ENCODE results near the gene RBM4. TPM values are rescaled to one million over a fixed set of nuclear protein-coding genes. Genes with fewer than 3 reads are reported as not detected.

RBM4 gene
- total and polyA plus RNA-seq, 9 of the 15 experiments (the other 6 are each of a cell fraction or from before 2014, with no cell fraction given), result 81.6 to 233 (median 122) TPM

DNA sequence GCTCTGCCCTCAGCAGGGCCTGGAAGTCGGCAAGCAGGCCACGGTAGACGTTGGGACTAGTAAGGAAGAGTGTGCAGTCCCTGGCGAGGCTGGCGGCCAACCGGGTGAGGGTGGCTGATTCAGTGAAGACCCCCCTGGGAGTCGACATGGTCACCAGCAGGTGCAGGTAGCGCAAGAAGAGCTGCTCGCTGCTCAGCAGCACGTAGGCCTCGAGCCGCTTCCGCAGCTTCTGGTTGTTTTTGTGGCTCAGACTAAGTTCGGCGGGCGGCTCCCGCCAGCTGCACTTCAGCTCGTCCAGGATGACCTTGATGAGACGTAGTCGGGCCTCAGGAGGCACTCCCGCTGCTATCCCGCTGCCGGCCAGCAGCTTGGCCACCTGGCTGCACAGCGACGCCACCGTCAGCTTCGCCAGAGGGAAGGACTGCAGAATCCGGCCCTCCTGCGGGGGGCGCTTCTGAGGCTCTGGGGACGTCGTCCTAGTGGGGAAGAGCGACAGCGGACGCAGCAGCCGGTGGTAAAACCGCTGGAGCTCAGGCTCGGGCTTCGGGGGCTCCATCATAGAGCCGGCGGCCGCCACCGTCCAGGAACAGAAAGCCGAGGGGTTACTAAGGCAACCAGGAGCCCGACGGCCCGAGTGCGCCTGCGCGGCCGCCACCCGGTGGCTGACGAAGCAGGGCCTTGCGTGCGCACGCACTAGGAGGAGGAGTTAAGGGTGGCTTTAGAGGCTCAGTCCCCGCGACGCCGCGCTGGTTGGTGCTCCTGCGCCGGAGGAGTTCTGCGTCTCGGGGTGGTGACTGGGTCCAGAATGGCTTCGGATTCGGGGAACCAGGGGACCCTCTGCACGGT, 45.8 kb upstream of the RBM4 start, which contains the start of the genes CCDC87 and CCS (continued):
- TF ChIP-seq CREM (IDR thresholded peaks at IDR 0.05; ENCODE audit: low read depth) (peak; percentile 46), CBX1 (IDR thresholded peaks at IDR 0.05; ENCODE audit: low read depth) (0 out of 2 replicates have a peak, but pooled peaks have one; percentile 73), L3MBTL2 (IDR thresholded peaks at IDR 0.05) (peak; percentile 94), POLR2AphosphoS5 (IDR thresholded peaks at IDR 0.05; ENCODE audit: control insufficient read depth, insufficient read depth, low read depth, low read length) (peak; percentile 79), PHF21A (IDR thresholded peaks at IDR 0.05; ENCODE audit: borderline replicate concordance, low read depth) (peak; percentile 31; the same call in 1 of the 2 replicates), BRF1 (IDR thresholded peaks at IDR 0.05; ENCODE audit: borderline replicate concordance, extremely low read depth, insufficient read length) (no peak), HIVEP1 (CRISPR knock-in tag; IDR thresholded peaks at IDR 0.05) (no peak), CREB1 (IDR thresholded peaks at IDR 0.05) (peak; percentile 60), CREB1 (CRISPR knock-in tag; IDR thresholded peaks at IDR 0.05) (peak; percentile 83), RBM34 (IDR thresholded peaks at IDR 0.05; ENCODE audit: borderline replicate concordance, insufficient read depth, low read length) (no peak), SIN3A (IDR thresholded peaks at IDR 0.05; ENCODE audit: borderline replicate concordance in 2 of 2, control insufficient read depth in 1 of 2, low read depth in 2 of 2, low read length in 2 of 2) (peak; percentile 59 to 79; a peak in 2 of 4 replicates)
- TF ChIP-seq, protein P1, sequence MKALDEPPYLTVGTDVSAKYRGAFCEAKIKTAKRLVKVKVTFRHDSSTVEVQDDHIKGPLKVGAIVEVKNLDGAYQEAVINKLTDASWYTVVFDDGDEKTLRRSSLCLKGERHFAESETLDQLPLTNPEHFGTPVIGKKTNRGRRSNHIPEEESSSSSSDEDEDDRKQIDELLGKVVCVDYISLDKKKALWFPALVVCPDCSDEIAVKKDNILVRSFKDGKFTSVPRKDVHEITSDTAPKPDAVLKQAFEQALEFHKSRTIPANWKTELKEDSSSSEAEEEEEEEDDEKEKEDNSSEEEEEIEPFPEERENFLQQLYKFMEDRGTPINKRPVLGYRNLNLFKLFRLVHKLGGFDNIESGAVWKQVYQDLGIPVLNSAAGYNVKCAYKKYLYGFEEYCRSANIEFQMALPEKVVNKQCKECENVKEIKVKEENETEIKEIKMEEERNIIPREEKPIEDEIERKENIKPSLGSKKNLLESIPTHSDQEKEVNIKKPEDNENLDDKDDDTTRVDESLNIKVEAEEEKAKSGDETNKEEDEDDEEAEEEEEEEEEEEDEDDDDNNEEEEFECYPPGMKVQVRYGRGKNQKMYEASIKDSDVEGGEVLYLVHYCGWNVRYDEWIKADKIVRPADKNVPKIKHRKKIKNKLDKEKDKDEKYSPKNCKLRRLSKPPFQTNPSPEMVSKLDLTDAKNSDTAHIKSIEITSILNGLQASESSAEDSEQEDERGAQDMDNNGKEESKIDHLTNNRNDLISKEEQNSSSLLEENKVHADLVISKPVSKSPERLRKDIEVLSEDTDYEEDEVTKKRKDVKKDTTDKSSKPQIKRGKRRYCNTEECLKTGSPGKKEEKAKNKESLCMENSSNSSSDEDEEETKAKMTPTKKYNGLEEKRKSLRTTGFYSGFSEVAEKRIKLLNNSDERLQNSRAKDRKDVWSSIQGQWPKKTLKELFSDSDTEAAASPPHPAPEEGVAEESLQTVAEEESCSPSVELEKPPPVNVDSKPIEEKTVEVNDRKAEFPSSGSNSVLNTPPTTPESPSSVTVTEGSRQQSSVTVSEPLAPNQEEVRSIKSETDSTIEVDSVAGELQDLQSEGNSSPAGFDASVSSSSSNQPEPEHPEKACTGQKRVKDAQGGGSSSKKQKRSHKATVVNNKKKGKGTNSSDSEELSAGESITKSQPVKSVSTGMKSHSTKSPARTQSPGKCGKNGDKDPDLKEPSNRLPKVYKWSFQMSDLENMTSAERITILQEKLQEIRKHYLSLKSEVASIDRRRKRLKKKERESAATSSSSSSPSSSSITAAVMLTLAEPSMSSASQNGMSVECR (CRISPR knock-in tag; IDR thresholded peaks at IDR 0.05), result peak; percentile 89
- TF ChIP-seq, protein P2, sequence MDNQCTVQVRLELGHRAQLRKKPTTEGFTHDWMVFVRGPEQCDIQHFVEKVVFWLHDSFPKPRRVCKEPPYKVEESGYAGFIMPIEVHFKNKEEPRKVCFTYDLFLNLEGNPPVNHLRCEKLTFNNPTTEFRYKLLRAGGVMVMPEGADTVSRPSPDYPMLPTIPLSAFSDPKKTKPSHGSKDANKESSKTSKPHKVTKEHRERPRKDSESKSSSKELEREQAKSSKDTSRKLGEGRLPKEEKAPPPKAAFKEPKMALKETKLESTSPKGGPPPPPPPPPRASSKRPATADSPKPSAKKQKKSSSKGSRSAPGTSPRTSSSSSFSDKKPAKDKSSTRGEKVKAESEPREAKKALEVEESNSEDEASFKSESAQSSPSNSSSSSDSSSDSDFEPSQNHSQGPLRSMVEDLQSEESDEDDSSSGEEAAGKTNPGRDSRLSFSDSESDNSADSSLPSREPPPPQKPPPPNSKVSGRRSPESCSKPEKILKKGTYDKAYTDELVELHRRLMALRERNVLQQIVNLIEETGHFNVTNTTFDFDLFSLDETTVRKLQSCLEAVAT (IDR thresholded peaks at IDR 0.05), result peak; percentile 64 to 76; a peak in 2 of 4 replicates
- TF ChIP-seq, protein P3, sequence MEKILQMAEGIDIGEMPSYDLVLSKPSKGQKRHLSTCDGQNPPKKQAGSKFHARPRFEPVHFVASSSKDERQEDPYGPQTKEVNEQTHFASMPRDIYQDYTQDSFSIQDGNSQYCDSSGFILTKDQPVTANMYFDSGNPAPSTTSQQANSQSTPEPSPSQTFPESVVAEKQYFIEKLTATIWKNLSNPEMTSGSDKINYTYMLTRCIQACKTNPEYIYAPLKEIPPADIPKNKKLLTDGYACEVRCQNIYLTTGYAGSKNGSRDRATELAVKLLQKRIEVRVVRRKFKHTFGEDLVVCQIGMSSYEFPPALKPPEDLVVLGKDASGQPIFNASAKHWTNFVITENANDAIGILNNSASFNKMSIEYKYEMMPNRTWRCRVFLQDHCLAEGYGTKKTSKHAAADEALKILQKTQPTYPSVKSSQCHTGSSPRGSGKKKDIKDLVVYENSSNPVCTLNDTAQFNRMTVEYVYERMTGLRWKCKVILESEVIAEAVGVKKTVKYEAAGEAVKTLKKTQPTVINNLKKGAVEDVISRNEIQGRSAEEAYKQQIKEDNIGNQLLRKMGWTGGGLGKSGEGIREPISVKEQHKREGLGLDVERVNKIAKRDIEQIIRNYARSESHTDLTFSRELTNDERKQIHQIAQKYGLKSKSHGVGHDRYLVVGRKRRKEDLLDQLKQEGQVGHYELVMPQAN (IDR thresholded peaks at IDR 0.05; ENCODE audit: borderline replicate concordance), result peak; percentile 43
- TF ChIP-seq, protein P4, sequence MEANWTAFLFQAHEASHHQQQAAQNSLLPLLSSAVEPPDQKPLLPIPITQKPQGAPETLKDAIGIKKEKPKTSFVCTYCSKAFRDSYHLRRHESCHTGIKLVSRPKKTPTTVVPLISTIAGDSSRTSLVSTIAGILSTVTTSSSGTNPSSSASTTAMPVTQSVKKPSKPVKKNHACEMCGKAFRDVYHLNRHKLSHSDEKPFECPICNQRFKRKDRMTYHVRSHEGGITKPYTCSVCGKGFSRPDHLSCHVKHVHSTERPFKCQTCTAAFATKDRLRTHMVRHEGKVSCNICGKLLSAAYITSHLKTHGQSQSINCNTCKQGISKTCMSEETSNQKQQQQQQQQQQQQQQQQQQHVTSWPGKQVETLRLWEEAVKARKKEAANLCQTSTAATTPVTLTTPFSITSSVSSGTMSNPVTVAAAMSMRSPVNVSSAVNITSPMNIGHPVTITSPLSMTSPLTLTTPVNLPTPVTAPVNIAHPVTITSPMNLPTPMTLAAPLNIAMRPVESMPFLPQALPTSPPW (CRISPR knock-in tag; IDR thresholded peaks at IDR 0.05), result no peak
- TF ChIP-seq, protein P5, sequence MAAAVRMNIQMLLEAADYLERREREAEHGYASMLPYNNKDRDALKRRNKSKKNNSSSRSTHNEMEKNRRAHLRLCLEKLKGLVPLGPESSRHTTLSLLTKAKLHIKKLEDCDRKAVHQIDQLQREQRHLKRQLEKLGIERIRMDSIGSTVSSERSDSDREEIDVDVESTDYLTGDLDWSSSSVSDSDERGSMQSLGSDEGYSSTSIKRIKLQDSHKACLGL (CRISPR knock-in tag; IDR thresholded peaks at IDR 0.05; ENCODE audit: borderline replicate concordance, poor library complexity, severe bottlenecking), result no peak
